Stimulated activated CD4-positive, alpha-beta T cell treated with anti-CD3 and anti-CD28 coated beads, Interleukin-12 subunit alpha, Interleukin-12 subunit beta, amount 100 ng/mL, for 24 hours (primary cell): ENCODE results near the gene GIT2.
A peak's percentile ranks its signal among the peaks of the same experiment; 100 is the strongest.
"Not testable (repeated sequence)": the region's sequence is repeated elsewhere in the genome, so short reads cannot be mapped to it uniquely, and the experiment has no call there.

ENCODE experiments used
- DNase-seq, 2 experiments: peaks; one replicate each; pipeline ENCODE4 v3.0.0-alpha.2; 2020; ENCODE audit warnings: low read depth in 2 of 2

The GIT2 gene

DNA sequence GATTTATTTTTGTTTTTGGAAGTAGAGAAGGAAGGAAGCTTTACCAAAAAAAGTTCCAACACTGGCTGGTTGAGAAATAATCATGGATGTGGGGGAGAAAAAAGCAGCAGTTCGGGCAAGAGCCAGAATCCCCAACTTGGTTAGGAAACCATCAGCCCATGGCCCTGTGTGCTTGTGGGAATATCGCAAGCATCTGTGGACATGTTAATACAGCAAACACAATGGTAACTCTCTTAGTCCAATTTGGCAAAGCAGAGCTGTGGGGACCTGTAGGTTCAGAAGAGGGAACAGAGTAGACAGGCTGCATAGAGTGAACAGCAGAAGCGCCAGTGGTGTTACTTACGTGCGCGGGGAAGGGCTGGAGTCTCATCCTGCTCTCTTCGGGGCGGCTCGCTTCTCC is 49.3 kb downstream of the GIT2 start:
- no peak for DNase-seq

DNA sequence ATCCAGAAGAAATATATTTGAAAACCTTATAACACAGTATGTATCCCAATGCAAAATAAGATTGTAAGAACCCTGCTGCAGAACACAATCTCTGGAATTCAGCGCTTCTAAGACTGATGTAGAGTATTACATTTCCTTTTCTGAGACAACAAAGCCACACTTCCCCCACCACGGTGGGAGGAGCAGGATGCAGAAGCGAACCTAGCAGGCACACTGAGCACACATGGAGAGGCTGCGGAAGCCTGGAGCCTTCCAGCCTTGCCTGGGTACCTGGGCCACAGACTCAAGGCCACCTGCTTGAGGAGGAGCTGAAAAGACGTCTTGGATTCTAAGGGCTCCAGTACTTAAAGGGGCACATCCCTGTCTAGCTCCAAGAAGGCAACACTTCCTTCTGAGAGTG is 49.7 kb downstream of the GIT2 start:
- no peak for DNase-seq

DNA sequence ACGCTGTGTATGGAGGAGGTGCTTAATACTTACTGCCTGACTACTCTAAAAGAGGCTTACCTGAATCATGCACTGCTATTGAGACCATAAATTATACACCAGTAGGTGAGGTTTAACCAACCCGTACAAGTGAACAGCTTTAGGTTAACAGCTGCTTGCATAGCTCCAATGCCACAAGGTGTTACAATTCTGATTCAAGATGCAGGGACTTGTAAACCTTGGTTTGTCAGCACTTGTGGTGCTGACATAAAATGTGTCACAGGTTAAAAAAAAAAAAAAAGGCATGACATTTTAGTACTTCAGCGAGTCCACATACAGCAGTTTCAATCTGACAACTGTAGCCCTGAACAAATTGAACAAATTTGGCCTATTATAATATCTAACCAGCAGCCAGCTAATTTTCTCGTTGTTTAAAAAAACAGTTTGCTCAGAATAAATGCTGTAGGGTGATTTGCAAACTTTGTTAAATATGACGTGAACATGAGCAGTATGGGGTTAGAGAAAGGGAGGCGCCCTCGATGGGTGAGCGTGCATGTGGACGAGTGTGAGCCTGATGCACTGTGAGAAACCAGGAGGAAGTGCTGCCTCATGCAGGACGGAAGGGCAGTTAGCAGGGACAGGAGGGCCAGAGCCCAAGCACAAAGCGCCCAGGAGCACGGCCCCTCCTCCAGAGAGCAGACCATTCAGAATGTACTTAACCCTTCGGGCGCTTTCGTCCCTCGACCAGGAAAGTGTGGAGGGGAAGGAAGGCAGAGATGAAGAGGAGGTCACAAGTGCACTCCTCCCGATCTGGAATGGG is 51.4 kb downstream of the GIT2 start:
- no peak for DNase-seq

DNA sequence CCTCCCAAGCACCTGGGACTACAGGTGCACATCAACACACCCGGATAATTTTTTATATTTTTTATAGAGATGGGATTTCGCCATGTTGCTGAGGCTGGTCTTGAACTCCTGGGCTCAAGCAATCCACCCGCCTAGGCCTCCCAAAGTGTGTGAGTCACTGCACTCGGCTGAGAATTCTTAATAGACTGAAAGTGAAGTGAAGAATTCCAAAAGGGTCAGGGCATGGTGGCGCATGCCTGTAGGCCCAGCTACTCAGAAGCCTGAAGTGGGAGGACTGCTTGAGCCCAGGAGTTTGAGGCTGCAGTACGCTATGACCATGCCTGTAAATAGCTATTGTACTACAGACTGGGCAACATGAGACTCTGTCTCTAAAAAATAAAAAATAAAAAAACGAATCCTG is 52.4 kb downstream of the GIT2 start:
- DNase-seq: no peak

DNA sequence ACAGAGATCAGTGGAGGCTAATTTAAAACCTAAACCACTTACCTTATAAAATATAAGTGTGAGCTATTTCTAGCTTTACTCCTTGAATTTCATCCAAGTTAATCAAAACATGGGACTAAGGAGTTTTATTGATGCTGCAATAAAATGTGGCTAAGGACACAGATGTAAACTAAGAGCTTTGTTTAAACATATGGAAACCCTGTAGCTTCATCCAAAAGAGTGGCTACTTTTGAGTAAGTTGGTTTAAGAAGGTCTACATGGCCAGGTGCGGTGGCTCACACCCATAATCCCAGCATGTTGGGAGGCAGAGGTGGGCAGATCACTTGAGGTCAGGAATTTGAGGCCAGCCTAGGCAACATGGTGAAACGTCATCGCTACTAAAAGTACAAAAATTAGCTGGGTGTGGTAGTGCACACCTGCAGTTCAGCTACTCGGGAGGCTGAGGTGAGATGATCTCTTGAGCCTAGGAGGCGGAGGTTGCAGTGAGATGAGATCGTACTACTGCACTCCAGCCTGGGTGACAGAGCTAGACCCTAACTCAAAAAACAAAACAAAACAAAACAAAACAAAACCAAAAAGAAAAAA is 55.7 kb downstream of the GIT2 start:
- DNase-seq: no peak

DNA sequence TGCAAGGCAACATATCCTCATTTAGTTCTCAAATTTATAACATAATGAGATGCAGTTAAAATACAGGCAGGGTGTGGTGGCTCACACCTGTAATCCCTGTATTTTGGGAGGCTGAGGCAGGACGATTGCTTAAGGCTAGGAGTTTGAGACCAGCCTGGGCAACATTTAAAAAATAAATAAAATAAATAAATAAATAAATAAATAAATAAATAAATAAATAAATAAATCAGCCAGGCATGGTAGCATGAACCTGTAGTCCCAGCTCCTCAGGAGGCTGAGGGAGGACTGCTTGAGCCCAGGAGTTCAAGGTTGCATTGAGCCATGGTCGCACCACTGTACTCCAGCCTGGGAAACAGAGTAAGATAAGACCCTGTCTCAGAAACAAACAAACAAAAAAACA is 56.7 kb downstream of the GIT2 start:
- DNase-seq: no peak

DNA sequence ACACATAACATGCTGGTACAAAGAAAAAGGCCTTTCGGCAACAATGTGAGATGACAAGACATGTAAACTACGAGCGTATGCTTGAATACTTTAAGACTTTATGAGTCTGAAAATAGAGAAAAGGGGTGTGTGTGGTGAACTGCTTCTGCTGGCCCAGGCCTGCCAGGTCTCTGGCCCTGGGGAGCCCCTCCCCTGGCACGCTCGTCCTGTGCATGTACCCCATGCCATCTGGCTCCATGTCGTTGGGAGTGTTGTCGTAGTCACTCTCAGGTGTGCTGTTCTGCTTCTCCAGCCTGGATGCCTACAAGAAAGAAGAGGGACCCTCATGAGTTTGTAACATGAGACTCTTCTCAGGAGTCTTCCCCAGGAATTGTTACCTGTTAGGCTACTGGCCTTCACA is 57.2 kb downstream of the GIT2 start:
- DNase-seq: no peak

DNA sequence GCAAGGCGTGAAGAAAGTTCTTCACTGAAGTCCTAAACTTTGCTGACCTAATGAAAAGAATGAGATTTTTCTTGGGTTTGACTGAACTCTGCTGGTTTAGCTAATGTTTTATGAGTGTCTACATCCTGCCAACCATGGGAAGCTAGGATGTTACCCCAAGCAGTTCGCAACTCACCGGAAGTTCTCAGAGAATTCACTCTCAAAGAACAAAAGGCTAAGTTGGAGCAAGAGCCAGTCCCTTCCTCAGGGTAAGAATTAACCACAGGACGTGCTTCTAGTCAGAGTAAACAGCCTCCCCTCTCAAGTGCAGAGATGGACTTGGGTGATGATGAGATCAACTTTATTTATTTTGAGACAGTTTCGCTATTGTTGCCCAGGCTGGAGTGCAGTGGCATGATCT is 58.8 kb downstream of the GIT2 start:
- no peak for DNase-seq

DNA sequence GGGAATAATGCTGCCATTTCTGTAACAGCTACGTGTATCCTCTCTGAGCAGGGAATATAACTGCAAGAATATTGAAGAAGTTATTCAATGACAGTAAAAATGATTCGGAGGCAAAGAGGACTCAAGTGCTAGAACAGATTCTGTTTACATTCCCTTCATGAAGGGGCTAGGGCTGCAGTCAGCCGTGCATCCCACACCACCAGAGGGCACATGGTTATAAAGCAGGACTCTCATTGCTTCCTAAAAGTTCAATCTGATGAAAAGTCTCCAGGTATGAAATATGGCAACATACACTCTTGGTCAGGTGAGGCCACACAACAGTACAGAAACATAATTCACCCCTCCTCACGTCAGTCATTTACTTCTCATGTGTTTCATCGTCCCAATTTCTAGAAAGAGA is 62.1 kb downstream of the GIT2 start:
- no peak for DNase-seq

DNA sequence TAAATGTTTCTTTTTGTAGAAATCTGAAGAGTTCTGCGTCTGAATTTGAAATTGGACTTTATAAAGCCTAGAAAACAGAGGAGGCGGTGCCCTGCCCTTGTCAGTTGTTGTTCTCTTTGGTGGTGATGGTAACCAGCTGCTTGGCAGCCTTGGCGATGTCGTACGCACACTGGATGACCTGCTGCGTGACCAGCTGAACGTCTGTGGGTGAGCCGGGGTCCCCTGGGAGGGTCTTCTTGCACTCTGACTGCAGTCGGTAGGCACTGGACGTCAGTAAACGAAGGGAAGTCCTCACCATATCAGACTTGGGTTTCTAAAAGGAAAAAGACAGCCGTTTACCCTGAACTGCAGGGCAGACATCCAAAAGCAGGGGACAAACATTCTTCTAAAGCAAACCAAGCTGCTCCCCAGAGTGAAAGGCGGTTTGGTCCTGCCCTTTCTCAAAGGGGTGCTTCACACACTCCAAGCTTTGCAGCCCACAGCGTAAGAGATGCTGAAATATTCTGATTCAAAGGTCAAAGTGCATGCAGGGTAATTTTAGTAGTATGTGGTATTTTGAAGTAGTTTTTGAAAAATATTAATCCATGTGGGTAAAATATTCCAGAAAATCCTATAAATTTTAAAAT is 63.2 kb downstream of the GIT2 start:
- DNase-seq: no peak

DNA sequence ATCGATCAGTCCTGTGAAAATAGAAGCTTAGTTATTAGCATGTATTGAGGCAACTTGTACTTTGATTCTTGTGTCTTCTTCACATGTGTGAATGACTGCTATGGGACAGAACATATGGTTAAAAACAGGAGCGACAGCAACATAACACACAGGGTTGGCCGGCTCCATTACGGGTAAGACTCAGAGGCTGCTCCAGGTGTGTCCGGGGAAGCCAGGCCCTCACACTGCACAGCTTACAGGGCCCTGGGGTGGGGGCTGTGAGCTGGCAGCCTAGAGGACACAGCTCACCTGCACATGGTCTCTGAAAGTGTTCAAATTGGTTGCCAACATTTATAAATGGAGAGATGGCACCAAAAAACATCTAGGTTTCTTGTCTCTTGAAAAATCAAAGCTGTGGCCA is 65.0 kb downstream of the GIT2 start:
- no peak for DNase-seq

DNA sequence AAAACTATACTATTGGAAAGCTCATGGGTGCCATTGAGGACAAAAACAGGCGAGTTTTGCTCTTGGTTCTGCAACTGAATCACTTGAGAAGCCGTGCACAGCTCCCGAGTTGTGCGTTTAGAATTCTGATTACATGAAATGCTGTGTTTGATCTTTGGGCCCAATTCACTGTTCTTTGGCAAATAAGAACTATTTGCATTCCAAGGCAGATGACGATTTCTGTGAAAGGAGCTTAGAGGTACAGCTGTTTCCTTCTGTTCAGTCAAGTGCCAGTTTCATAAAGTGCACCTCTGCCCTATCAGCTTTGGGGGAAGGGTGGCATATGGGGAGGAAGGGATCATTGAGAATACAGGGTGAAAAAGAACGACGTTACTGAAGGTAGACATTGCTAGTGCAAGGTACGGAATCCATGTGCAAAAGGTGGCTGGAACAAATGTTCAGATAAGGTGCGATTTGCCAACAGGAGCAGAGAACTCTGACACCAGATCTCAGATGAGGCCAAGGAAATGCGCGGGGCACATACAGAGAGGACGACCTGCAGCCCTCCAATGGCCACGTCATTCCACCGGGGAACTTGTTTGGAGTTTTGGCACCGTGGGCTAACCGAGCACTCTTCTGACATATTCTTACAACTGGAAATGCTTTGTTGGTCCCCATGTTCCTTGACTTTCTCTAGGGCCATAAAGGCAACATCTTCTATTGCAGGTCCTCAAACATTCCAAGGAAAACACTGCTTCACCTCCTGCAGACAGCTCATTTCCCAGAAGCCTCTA is 66.0 kb downstream of the GIT2 start:
- DNase-seq: no peak

DNA sequence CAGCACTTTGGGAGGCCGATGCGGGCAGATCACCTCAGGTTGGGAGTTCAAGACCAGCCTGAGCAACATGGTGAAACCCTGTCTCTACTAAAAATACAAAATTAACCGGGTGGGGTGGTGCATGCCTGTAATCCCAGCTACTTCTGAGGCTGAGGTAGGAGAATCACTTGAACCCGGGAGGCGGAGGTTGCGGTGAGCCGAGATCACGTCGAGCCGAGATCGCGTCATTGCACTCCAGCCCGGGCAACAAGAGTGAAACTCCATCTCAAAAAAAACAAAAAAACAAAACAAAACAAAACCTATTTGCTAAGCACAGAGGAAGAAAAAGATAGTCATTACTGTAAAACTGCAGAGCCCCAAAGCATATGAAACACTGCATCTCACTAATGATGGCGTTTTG is 66.8 kb downstream of the GIT2 start:
- not testable (repeated sequence) for DNase-seq

DNA sequence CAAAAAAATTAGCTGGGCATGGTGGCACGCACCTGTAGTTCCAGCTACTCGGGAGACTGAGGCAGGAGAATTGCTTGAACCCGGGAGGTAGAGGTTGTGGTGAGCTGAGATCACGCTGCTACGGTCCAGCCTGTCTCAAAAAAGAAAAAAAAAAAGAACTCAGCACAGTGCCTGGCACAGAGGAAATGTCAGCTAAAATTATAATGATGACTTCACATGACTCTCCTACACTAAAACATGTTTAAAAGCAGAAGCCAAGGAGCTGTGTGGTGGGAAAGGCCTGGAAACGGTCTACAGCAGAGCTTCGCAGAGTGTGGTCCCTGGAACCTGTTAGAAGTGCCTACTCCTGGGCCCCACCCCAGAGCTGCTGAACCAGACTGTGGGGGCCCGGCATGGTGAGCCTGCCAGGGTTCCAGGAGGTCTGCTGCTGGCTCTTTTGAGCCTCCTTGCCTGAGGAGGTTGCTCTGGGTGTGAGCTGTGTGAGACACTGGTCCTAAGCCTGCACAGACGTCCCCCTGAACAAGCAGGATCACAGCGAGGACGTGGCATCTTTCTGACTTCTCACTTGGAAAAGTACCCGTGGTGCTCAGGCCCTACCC is 68.0 kb downstream of the GIT2 start:
- DNase-seq: no peak

DNA sequence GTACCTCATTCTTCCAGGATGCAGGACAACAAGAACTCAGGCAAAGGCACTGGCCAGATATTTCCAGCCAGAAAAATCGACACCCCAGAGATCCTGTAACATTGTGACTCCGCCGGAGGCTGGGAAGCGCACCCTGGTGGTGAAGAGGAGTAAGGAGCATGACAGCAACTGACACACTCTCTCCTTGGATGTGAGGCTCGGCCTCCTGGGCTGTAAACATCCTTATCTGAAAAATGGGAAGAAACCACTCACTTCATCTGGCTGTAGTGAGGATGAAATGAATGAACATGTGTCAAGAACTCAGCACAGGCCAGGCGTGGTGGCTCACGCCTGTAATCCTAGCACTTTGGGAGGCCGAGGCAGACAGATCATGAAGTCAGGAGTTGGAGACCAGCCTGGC is 68.5 kb downstream of the GIT2 start:
- peak in 1 of 2 experiments; percentile 22 for DNase-seq

DNA sequence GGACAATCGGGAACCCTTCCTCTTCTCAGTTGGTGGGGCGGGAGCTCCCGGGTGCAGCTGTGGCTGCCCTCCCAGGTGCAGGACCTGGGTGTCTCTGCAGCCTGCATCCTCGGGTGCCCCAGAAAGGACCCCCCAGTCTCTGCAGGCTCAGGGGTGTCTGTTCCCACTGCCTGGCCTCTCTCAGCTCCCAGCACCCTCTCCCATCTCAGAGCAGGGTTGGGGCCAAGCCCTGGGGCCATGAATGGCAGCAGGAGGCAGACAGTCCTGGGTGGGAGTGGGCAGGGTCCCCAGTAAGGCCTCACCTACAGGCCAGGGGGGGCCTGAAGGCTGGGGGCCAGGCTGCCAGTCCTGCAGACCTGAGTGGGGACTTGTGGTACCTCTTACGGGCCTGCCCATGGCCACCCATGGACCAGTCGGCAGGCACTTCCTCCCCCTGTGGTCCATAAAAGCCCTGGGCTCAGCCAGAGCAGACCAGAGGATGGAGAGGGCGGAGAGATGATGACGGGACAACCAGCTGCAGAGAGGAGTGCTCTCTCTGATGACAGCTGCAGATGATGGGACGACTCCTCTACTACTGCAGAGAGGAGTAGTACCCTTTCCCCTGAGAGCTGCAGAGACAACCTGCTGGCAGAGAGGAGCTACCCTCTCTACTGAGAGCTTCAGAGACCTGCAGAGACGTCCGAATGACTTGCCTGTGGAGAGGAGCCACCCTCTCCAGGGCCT is 69.5 kb downstream of the GIT2 start:
- DNase-seq: no peak

DNA sequence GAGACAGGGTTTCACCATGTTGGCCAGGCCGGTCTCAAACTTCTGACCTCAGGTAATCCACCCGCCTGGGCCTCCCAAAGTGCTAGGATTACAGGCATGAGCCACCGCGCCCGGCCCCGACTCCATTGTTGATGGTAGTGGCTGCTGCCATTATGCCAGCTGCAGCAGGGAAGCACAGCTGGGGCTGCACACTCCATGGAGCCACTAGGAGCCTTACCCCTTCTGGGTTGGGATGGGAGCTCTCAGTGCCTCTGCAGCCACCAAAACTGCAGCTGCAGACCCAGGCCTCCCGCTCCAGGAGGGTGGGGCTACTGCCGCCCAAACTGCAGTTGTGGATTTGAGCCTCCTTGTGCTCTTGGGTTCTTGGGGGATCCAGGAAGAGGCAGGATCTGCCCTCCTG is 70.2 kb downstream of the GIT2 start:
- DNase-seq: no peak

DNA sequence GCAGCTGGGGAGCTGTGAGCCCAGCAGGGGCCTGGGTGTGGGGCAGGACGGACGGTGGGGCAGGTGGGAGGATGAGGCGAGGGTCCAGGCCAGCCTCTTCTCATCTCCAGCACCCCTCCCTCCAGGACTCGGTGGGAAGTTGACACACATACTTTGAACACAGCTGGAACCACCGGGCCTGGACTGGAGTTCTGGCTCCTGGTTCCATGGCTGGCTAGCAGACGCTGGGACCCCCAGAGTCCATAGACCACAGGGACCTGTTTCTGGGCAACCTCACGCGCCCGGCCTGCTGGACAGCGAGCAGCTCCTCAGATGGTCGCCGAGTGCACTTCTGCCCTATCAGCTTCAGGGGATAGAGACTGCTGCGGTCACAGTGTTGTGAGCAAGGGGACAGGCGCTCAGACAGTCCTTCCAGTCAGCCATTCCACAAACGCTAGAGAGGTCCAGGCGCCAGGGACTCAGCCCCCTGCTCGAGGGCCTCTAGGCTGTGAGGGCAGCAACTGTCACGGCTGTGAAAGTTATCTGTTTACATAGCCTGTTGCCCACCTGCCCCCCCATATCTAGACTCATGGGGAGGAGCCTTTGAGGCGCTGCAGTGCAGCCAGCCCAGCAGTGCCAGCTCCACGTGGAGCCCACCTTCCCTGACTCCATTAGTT is 70.9 kb downstream of the GIT2 start:
- no peak for DNase-seq

DNA sequence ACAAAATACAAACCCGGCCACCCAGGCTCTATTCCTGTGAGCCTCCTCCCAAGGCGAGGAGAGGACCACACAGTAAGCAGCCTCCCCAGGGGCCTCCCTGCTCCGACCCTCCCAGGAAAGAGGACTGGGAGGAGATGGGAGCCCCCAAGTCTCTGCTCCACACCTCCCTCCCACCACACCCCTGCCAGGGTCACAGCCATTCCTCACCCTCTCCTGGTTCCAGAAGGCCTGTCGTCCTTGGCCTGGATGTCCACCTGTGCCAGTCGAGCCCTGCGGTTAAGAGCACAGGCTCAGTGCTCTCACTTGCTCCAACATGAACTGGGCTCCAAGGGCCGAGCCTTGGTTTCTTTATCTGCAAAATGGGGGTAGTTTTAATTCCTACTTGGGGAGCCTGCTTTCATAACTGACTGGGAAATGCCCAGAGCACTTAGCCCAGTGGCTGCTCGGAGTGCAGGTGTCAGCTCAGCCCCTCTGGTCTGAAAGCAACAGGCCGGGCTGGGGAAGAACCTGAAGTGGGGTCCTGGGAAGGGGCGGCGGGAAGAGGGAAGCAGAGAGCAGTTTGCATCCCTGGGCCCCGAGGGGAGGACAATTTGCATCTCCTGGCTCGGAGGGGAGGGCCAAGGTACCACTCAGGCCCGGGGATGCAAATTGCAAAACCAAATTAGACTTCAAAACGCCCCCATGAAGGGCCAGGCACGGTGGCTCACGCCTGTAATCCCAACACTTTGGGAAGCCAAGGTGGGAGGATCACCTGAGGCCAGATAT is 72.5 kb downstream of the GIT2 start:
- DNase-seq: no peak

DNA sequence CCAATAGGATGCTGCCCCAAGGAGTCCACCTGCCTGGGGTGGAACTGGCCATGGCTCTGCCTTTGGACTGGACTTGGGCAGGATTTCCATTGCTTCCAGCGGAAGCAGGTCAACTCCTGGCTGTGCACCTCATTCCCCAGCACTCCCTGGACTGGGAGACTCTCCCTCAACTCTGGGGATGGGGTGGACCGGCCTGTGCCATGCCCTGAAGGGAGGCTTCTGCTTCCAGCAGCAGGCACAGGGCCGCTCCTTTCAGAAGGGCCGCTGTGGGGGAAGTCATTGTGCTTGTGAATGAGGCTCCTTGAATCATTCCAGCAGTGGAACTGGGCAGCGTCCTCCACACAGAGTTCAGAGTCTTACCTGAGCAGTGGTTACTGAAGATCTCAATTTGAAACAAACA is 73.1 kb downstream of the GIT2 start:
- no peak for DNase-seq
